Osteoblast (primary cell): ENCODE data around the gene SUGCT. TPM values are rescaled to one million over a fixed set of nuclear protein-coding genes. Genes with fewer than 3 reads are reported as not detected.

Experiments used
- DNase-seq: peaks from one replicate; pipeline ENCODE4 v3.0.0; 2011; ENCODE audit warnings: low spot score, mixed read lengths; ENCODE audit not compliant: insufficient read length; ENCODE audit errors: missing footprints
- H2AFZ ChIP-seq: 2 replicates; pipeline ENCODE4 v1.6.0; 2011; ENCODE audit warnings: mild to moderate bottlenecking, low read length
- H3K27ac ChIP-seq: 2 replicates; pipeline ENCODE4 v1.5.1; 2011; ENCODE audit warnings: mild to moderate bottlenecking, low read depth, low read length, moderate library complexity
- H3K27me3 ChIP-seq: 2 replicates; pipeline ENCODE4 v1.6.0; 2012; ENCODE audit warnings: mild to moderate bottlenecking, control low read depth, inconsistent platforms, low read length, moderate library complexity; ENCODE audit not compliant: insufficient read depth
- H3K36me3 ChIP-seq: 2 replicates; pipeline ENCODE4 v1.5.1; 2011; ENCODE audit warnings: mild to moderate bottlenecking, low read length, control low read depth, moderate library complexity; ENCODE audit not compliant: insufficient read depth
- H3K4me1 ChIP-seq: 2 replicates; pipeline ENCODE4 v1.5.1; 2011; ENCODE audit warnings: mild to moderate bottlenecking, low read length, control low read depth, moderate library complexity; ENCODE audit not compliant: insufficient read depth
- H3K4me2 ChIP-seq: 2 replicates; pipeline ENCODE4 v1.6.0; 2011; ENCODE audit warnings: mild to moderate bottlenecking, low read length; ENCODE audit not compliant: insufficient read depth
- H3K4me3 ChIP-seq: fragments of 200-600 bp; sonication (generic); 3 replicates; pipeline ENCODE4 v1.5.1; 2012; ENCODE audit warnings: mild to moderate bottlenecking, low read length, inconsistent platforms; ENCODE audit not compliant: insufficient read depth
- H3K79me2 ChIP-seq: 2 replicates; pipeline ENCODE4 v1.6.0; 2012; ENCODE audit warnings: mild to moderate bottlenecking, low read length, control low read depth, inconsistent platforms; ENCODE audit not compliant: insufficient read depth
- H3K9me3 ChIP-seq: 2 replicates; pipeline ENCODE4 v1.5.1; 2011; ENCODE audit warnings: low read depth, low read length, control low read depth
- H4K20me1 ChIP-seq: 2 replicates; pipeline ENCODE4 v1.6.0; 2012; ENCODE audit warnings: mild to moderate bottlenecking, low read length, control low read depth; ENCODE audit not compliant: insufficient read depth
- CTCF ChIP-seq: IDR thresholded peaks from 2 replicates; pipeline ENCODE4 v1.5.1; 2011; ENCODE audit warnings: mild to moderate bottlenecking, low read depth, low read length, moderate library complexity; ENCODE audit errors: extremely low read depth
- total RNA-seq: library from RNA; depleted of rRNA; stranded (reverse); fragments of >200 nt; gene quantifications from 2 replicates; pipeline ENCODE4 v1.2.3, GENCODE V29; 2012

SUGCT gene
- total RNA-seq, 1 donor: 21.7 TPM

- H2AFZ ChIP-seq: no peak overlapping the region
- no peak for DNase-seq
- H3K4me2 ChIP-seq: no peak overlapping the region
- no peaks in the 10 kb centered on the region for H3K4me1 ChIP-seq
- H3K4me3 ChIP-seq: no peak overlapping the region
- H4K20me1 ChIP-seq: no peaks in the 10 kb centered on the region
- no peaks in the 10 kb centered on the region for H3K36me3 ChIP-seq
- TF ChIP-seq CTCF: no peak
- H3K27ac ChIP-seq: no peak overlapping the region
- no peaks in the 10 kb centered on the region for H3K9me3 ChIP-seq
- H3K27me3 ChIP-seq: no peaks in the 10 kb centered on the region
- no peaks in the 10 kb centered on the region for H3K79me2 ChIP-seq
These were observed 508.9 kb downstream of the SUGCT start for GRCh38 chr7:40643664-40644063.

GRCh38 chr7:40644454-40645188, 509.8 kb downstream of the SUGCT start:
- no peak for TF ChIP-seq CTCF
- Histone ChIP-seq H3K79me2 (no peaks in the 10 kb centered on the region), H3K9me3 (no peaks in the 10 kb centered on the region), H3K4me3 (no peak overlapping the region), H2AFZ (no peak overlapping the region), H3K27ac (no peak overlapping the region), H3K36me3 (no peaks in the 10 kb centered on the region), H3K4me2 (no peak overlapping the region), H3K27me3 (no peaks in the 10 kb centered on the region), H4K20me1 (no peaks in the 10 kb centered on the region), H3K4me1 (no peaks in the 10 kb centered on the region)
- DNase-seq: no peak

- Histone ChIP-seq H3K79me2 (no peaks in the 10 kb centered on the region), H3K27me3 (no peaks in the 10 kb centered on the region)
These were observed 510.4 kb downstream of the SUGCT start for GRCh38 chr7:40645197-40645596.

More at GRCh38 chr7:40645197-40645596, 510.4 kb downstream of the SUGCT start:
- Histone ChIP-seq H3K27ac (no peak overlapping the region), H3K4me2 (no peak overlapping the region), H2AFZ (no peak overlapping the region), H4K20me1 (no peaks in the 10 kb centered on the region), H3K4me1 (no peaks in the 10 kb centered on the region), H3K9me3 (no peaks in the 10 kb centered on the region), H3K36me3 (no peaks in the 10 kb centered on the region), H3K4me3 (no peak overlapping the region)
- DNase-seq: no peak
- TF ChIP-seq CTCF: no peak
